Kidney glomerular epithelial cell (primary cell): Measurements from ENCODE around the gene MAEA.
"Not testable (repeated sequence)": the region's sequence is repeated elsewhere in the genome, so short reads cannot be mapped to it uniquely, and the experiment has no call there.

ENCODE experiments used
- DNase-seq: peaks from one replicate; lab custom pipeline; 2025; lab: John Stamatoyannopoulos, UW

Gene MAEA

DNA sequence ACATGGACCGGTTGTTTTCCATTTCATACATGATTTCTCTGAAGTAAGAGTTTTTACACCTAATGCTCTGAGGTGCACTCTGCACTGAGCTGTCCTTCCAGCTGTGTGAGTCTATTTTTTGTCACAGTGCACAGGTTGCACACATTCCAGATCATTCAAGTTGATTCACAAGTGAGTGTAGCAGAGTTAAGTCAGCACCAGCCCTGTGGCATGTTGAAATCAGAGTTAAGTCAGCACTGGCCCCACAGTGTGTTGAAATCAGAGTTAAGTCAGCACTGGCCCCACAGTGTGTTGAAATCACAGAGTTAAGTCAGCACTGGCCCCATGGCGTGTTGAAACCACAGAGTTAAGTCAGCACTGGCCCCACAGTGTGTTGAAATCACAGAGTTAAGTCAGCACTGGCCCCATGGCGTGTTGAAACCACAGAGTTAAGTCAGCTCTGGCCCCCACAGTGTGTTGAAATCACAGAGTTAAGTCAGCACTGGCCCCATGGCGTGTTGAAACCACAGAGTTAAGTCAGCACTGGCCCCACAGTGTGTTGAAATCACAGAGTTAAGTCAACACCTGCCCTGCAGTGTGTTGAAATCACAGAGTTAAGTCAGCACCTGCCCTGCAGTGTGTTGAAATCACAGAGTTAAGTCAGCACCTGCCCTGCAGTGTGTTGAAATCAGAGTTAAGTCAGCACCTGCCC lies 45.6 kb downstream of the MAEA start:
- not testable (repeated sequence) for DNase-seq

DNA sequence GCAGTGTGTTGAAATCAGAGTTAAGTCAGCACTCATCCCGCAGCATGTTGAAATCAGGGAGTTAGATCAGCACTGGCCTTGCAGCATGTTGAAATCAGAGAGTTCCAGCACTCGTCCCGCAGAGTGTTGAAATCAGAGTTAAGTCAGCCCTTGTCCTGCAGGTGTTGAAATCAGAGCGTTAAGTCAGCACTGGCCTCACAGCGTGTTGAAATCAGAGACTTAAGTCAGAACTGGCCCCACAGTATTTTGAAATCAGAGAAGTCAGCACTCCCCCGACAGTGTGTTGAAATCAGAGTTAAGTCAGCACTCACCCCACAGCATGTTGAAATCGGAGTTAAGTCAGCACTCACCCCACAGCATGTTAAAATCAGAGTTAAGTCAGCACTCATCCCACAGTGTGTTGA lies 46.4 kb downstream of the MAEA start:
- DNase-seq, result no peak

DNA sequence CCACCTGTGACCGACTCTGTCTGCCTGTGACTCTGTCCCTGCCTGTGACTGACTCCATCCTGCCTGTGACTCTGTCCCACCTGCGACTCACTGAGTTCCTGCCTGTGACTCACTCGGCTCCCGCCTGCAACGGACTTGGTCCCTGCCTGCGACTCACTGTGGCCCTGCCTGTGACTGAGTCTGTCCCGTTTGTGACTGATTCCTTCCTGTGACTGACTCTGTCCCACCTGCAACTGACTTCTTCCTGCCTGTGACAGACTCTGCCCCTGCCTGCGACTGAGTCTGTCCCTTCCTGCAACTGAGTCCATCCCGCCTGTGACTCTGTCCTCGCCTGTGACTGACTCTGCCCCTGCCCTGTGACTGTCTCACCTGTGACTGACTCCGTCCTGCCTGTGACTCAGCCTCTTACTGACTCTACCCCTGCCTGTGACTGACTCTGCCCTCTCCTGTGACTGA lies 47.7 kb downstream of the MAEA start:
- DNase-seq, result no peak

DNA sequence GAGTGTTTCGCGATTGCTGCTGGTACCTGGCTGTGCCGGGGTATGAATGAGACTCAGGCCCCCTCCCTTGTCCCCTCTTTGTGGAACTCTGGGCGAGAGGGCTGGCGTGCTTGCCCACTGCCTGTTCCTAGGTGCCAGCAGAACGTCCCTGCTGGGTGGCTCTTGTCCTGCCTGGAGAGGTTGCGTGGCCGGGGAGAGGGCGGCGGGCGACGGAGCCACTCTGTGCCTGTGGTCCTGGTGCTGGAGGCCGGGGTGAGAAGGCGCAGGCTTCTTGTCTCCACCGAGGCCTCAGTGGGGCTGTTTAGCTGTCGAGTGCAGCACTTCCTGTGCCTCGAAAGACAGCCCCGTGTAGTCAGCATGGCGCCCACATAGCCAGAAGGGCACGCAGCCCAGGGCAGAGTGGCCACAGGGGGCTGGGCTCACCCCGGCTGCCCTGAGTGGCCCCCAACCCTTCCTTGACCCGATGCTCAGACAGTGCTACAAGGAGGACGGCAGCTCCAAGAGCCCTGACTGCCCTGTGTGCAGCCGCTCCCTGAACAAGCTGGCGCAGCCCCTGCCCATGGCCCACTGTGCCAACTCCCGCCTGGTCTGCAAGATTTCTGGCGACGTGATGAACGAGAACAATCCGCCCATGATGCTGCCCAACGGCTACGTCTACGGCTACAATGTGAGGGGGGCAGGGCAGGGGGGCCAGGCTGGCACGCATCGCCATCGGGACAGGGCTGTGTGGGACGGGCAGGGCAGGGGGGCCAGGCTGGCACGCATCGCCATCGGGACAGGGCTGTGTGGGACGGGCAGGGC lies 48.5 kb downstream of the MAEA start:
- no peak for DNase-seq

DNA sequence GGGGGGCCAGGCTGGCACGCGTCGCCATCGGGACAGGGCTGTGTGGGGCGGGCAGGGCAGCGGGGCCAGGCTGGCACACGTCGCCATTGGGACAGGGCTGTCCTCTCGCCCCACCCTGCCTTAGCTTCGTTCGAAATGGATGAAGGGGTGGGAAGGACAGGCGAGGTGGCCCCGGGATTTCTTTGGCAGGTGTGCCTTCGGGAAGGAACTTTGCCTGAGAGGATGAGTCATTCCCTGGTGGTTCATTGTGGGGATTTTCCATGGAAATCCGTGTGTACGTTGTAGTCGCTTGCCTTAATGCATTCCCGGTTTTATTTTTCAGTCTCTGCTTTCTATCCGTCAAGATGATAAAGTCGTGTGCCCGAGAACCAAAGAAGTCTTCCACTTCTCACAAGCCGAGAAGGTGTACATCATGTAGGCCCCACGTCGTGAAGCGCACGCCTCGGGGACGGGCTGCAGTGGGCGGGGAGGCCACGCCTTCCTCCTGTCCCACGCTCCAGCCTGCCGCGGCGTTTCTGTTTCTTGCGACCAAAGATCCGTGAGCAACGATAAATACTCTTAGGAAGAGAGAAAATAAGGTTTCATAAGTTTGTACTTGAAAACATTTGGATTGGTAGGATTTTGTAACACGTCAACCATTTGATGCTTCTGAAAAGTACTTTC lies 49.2 kb downstream of the MAEA start:
- DNase-seq, result no peak

DNA sequence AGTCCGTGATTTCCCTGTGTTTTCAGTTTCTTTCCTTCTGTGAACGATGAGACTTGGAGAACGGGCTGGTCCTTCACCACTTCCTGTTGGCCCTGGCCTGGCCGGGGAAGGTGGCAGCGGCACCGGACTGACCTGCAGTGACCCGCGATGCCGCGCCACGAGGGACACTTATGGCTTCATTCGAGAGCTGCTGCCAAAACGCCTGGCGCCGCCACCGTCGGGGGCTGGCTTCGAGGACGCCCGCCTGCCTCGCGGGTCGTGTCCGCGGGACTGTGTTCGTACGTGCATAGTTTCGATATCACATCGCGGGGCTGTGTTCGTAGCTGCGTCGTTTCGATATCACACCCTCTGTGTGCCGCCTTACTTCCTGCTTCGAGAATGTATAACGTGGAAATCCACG lies 49.8 kb downstream of the MAEA start:
- DNase-seq, result no peak

DNA sequence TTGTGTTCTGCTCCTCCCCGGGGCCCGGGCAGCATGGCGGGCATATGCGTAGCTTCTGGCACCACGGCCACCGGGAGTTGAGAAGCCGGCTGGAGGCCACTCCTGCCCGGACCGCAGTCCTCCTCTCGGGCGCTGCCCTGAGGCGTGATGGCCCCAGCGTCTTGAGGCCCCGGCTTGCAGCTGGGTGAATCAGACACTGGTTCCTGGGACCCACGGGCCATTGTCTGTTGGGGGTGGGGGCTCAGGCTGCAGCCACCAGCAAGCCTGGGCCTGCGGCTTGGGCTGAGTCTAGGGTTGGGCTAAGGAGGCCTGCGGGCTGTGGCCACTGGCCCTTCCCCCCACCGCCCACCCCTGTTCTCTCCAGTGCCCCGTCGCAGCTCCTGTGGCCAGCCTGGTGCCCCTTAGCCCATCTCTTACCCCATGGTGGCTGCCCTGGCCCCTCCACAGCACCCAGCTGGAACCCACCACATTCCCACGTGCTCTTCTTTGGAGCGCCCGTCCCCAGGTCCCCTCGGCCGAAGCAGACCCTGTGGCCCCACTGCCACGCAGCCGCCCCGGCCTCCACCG lies 50.6 kb downstream of the MAEA start:
- no peak for DNase-seq

DNA sequence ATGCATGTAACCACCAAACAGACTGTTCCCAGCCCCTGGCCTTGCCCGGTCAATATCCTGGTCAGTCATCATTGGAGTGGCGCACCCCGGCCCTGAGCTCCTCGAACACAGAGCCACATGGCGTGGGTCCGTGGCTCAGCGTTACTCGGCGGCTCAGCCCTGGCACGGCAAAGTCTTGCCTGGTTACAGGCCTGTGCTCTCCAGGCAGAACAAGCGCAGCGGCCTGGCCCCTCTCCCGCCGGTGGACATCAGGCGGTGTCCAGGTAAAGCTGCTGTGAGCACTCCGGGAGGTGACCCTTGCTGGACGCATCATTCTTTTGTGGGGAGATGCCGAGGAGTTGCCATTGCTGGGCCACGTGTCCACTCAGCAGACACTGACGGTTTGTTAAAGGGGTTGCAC lies 51.2 kb downstream of the MAEA start:
- no peak for DNase-seq

DNA sequence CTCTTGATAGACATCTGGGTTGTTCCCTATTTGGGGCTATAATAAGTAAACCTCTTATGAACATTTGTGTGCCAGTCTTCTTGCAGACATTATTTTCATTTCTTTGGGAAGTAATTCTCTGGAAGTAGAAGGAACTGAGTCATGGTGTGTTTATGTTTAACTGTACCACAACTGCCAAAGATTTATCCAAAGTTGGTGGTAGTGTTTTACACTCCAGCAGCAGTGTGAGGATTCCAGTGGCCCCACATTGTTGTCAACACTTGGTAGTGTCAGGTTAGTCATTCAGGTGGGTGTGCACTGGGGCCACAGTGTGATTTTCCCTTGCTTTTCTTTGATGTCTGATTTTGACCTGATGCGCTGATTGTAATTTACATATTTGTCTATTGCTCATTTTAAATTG lies 52.3 kb downstream of the MAEA start:
- DNase-seq, result no peak

DNA sequence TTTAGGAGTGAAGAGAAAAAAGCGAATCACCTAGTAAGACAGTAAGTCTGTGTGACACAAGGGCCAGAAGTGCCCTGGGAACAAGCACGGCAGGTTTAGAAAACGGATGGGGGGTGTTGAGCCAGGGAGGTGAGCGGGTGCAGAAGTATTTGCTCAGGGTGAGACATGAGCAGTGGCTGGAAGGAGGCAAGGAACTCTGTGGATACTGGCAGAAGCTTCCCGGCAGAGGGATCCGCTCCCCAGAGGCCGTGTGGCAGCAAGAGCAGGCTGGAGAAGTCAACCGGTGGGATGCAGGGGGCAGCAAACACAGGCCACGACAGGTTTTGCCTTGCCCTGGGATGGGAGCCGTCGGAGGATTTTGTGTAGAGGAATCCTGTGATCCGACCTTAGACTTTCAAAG lies 55.0 kb downstream of the MAEA start:
- no peak for DNase-seq

DNA sequence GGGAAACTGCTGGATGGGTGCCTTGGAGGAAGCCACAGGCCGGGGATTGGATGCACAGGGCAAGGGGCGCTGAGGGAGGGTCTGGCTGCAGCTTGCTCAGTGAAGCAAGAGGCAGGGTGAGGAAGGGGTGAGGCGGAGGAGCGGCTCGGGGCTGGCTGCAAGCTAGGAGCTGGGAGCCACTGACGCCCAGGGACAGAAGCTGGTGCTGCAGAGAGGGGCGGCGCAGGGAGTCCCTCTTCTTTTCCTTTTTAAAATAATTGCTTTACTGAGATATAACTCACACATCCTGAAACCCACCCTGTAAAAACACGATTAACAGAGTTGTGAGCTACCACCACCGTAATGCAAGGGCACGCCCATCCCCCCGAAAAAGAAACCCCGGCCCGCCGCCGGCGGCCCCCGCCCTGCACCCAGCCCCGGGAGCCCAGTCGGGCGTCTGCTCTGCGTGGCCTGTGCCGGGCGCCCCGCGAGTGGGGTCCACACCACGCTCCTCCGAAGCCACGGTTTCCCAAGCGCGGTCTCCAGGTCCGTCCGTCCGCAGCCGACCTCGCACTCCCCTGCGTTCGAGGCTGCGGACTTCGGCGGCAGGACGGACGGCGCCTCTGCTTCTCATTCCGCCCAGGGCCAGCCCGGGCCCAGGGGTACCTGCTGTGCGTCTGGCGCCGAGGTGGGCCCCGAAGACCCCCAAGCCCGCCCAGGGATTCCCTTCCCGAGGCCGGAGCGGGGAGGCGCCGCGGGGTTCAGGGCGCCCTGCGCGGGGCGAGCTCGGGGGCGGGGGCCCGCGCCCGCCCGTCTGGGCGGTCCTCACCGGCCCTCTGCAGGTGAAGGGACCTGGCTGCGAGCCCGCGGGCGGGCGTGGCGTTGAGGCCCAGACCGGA lies 56.5 kb downstream of the MAEA start:
- peak; percentile 10 for DNase-seq

DNA sequence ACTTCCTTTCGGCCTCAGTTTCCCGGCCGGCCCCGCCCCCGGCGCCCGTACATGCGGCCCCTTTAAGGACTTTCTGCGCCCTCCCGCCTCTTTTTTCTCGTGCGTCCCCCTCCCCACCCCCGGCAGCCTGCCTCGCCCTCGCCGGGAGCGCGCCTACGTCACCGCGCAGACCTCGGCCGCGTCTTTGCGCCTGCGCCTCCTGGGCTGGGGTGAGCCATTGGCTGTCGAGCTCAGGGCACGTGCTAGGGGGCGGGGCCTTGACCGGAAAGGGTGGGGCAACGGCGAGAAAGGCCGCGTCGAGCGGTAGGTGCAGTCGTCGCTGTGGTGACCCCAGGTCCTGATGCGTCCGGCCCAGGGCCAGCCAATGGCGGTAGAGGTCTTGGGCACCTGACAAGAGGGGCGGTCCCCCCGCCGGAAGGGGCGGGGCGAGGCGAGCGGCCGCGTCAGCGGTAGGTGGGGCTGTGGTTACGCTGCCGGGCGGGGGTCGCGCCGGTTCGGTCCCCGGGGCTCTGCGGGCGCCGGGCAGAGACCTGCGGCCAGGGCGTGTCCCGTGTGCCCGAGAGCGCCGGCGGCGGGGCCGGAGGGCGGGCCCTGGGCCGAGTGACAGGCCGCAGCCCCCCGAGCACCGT lies 57.2 kb downstream of the MAEA start, which contains the start of gene UVSSA:
Gene UVSSA, plus strand, starts transcription at position 428 of the 629 bp plus-strand sequence. CDS start 884 bp downstream, outside the sequence.
- peak; percentile 99 for DNase-seq

DNA sequence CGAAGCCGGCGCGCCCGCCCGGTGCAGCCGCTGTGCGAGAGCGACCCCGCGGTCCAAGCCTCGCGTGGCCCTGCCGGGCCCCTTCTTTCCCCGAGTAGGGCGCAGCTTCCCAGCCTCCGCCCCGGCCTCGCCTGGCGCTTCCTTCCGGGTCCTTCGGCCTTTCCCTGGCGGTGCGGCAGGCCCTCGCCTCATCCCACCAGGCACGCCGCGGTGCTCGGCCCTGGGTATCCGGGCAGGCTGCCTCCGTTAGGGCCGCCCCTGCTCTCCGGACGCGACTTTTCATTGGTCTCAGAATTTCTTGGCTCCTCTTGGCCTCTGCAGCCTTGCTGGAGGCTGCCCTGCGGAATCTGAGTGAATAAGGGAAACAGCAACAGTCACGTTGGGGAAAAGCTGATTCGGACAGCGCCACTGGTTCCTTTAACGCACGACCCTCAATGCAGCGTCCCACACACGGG lies 57.7 kb downstream of the MAEA start:
- DNase-seq, result peak; percentile 60

DNA sequence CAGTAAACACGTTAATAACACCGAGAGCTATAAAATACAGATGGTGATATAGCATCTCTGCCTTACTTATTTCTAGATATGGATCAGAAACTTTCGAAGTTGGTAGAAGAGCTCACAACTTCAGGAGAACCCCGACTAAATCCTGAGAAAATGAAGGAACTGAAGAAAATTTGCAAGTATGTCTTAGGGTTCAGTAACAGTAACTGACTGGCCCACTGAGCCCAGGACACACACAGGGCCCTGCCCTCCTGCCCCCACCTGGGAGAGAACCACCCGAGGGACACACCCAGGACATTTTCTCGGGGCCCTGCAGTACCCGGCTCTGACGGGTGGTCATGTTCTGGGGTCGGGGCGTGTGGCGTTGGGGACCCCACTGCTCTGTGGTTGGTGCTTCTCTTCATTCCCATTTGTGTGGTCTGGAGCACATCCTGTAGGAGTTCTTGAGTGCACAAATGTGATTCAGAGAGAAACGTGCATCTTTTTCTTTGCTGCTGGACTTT lies 58.4 kb downstream of the MAEA start:
- DNase-seq, result no peak

DNA sequence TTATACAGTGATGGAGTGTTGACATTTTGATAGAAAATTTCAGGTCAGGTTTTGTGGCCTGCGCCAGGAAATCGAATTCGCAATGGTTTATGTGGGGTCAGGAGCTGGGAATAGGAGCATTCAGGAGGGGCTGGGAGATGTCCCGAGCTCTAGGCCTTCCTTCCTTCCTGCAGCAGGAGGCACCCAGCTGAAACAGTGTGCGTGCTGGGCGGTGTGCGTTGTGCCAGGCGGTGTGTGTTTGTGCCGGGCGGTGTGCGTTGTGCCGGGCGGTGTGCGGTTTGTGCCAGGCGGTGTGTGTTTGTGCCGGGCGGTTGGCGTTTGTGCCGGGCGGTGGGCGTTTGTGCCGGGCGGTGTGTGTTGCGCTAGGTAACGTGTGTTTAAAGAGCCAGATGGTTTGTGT lies 59.1 kb downstream of the MAEA start:
- DNase-seq, result no peak

DNA sequence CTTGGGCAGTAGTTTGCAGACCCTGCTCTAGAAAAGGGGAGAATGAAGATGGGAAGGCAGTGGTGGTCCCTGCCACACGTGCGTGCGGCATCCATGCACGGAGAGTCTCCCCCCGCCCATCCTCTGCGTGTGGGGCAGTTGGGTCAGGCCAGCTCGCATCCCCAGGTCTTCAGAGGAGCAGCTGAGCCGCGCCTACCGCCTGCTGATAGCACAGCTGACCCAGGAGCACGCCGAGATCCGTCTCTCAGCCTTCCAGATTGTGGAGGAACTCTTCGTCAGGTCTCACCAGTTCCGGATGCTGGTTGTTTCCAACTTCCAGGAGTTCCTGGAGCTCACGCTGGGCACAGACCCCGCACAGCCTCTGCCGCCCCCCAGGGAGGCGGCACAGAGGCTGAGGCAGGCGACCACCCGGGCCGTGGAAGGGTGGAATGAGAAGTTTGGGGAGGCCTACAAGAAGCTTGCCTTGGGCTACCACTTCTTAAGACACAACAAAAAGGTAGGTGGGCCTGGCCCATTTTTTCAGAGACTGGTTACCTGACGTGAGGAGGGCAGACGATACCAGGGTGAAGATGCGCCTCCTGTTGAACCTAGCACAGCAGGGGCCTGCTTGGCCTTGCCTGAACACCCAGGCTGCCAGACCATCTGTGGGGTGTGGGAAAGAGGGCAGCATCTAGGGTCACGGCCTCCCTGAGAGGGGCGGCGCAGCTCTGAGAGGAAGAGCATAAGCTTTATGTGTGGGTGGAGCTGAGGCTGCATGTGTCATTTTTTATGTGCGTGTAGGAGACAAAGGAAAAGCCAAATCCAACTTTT lies 59.9 kb downstream of the MAEA start:
- no peak for DNase-seq

DNA sequence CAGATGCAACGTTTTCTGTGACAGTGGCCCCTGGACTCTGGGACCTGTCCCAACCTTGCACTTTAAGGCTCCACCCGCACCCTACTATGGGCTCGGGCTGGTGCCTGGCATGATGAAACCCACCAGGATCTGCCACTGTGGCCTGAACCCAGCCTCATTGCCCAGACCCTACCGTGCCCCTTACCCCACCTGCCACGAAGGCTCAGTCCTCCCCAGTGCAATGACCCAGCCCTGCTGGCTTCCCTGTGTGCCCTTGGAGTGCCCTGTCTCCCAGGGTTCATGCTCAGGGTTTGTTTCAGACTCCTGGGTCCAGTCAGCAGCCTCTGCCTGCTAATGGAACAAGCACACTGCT lies 60.5 kb downstream of the MAEA start:
- no peak for DNase-seq

DNA sequence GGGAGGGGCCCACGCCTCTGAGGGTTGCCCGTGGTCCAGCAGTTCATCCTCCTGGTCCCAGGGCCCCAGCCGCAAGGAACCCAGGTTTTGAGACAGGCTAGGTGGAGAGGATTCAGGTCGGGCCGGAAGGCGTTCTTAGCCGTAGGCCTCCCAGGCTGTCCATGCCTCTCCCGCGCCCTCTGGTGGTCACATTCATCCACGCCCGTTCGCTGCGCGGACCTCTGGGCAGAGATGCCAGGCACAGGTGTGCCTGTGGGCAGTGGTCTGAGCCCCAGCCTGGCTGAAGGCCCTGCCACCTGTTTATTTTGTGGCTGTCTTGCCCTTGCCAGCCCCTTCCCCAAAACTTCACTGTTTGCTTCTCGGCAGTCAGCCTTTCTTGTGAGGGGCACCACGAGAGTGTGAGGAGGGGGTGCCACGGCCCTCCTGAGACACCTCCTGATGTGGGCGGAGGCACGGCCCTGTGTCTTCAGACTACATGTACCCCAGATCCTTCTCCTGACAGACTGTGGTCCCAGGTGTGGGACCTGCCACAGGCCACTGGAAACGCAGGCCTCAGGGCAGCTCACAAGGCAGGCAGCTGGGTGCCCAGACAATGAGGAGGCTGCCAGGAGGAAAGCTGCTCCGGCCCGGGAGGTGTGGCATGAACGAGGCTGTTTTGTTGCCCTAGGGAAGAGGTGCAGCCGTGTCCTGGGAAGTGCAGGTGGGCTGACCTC lies 62.3 kb downstream of the MAEA start:
- DNase-seq, result peak; percentile 41

DNA sequence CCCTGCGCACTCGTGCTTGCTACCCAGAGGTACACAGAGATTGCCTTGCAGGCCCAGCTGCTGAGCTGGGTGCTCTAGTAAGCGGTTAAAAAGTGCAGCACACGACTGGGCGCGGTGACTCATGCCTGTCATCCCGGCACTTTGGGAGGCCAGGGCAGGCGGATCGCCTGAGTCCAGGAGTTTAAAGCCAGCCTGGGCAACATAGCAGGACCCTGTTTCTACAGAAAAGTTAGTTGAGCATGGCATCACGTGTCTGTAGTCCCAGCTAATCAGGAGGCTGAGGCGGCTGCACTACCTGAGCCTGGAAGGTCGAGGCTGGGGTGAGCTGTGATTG lies 62.8 kb downstream of the MAEA start:
- DNase-seq, result no peak
